HepG2 (cell line): ENCODE data around the gene STUB1. TPM values are rescaled to one million over a fixed set of nuclear protein-coding genes. Genes with fewer than 3 reads are reported as not detected.

Experiments used
- ASH2L ChIP-seq: fragments of 300-600, 200-600 bp; sonication (generic); IDR thresholded peaks from 2 replicates; pipeline ENCODE4 v1.7.0; 2017; ENCODE audit warnings: low read depth, mild to moderate bottlenecking, moderate library complexity, mixed read lengths, low read length; ENCODE audit not compliant: insufficient read length
- BCL3 ChIP-seq: sonication (generic); formaldehyde crosslinking; IDR thresholded peaks from 2 replicates; pipeline ENCODE4 v1.5.1; 2020; ENCODE audit warnings: mild to moderate bottlenecking, missing genetic modification reagents, moderate library complexity
- CREB1 ChIP-seq, 2 experiments: fragments of 450-650 bp in 1 of 2; IDR thresholded peaks; 2 replicates each; pipeline ENCODE4 v1.6.1; 2016 to 2017; ENCODE audit warnings: control low read depth in 1 of 2, mild to moderate bottlenecking in 1 of 2, missing compliant biosample characterization in 1 of 2, missing genetic modification characterization in 1 of 2
- FOXA1 ChIP-seq, 2 experiments: fragments of 450-650 bp in 1 of 2; sonication (generic) in 1 of 2; formaldehyde crosslinking in 1 of 2; IDR thresholded peaks; 2 replicates each; pipeline versions ENCODE4 v1.4.0 to v1.6.1; 2016 to 2020; ENCODE audit warnings: missing genetic modification reagents in 1 of 2
- FUBP1 ChIP-seq: sonication (generic); formaldehyde crosslinking; IDR thresholded peaks from 2 replicates; pipeline ENCODE4 v1.5.1; 2020; ENCODE audit warnings: missing genetic modification reagents, mild to moderate bottlenecking, borderline replicate concordance
- MTA3 ChIP-seq: sonication (generic); formaldehyde crosslinking; IDR thresholded peaks from 2 replicates; pipeline ENCODE4 v1.4.0; 2020; ENCODE audit warnings: missing genetic modification reagents
- PHF21A ChIP-seq: sonication (generic); formaldehyde crosslinking; IDR thresholded peaks from 2 replicates; pipeline ENCODE4 v1.5.0; 2020; ENCODE audit warnings: mild to moderate bottlenecking, missing genetic modification reagents
- PITX1 ChIP-seq: sonication (generic); formaldehyde crosslinking; IDR thresholded peaks from 2 replicates; pipeline ENCODE4 v1.5.1; 2020; ENCODE audit warnings: mild to moderate bottlenecking, missing genetic modification reagents
- SKI ChIP-seq: fragments of 450-650 bp; IDR thresholded peaks from one replicate; pipeline ENCODE4 v1.6.1; 2018; ENCODE audit warnings: mild to moderate bottlenecking; ENCODE audit not compliant: partially characterized antibody
- SP4 ChIP-seq: sonication (generic); formaldehyde crosslinking; IDR thresholded peaks from 2 replicates; pipeline ENCODE4 v1.8.1; 2023; ENCODE audit warnings: mild to moderate bottlenecking, missing genetic modification reagents
- TAF1 ChIP-seq: sonication (generic); formaldehyde crosslinking; IDR thresholded peaks from 2 replicates; pipeline ENCODE4 v1.4.0; 2020; ENCODE audit warnings: missing genetic modification reagents
- TCF7L2 ChIP-seq: IDR thresholded peaks from 2 replicates; pipeline ENCODE4 v1.6.1; 2011; ENCODE audit warnings: mild to moderate bottlenecking, low read depth, low read length, moderate library complexity
- TGIF2 ChIP-seq: IDR thresholded peaks from 2 replicates; pipeline ENCODE4 v1.6.1; 2016; ENCODE audit warnings: control low read depth, missing compliant biosample characterization
- ZBTB2 ChIP-seq: sonication (generic); formaldehyde crosslinking; IDR thresholded peaks from 2 replicates; pipeline ENCODE4 v1.8.0; 2022; ENCODE audit warnings: low read depth, missing genetic modification reagents
- ZBTB39 ChIP-seq: sonication (generic); formaldehyde crosslinking; IDR thresholded peaks from 2 replicates; pipeline ENCODE4 v1.5.0; 2020; ENCODE audit warnings: missing genetic modification reagents
- ZNF33B ChIP-seq: sonication (generic); formaldehyde crosslinking; IDR thresholded peaks from 2 replicates; pipeline ENCODE4 v1.5.1; 2020; ENCODE audit warnings: mild to moderate bottlenecking, missing genetic modification reagents
- ZNF430 ChIP-seq: sonication (generic); formaldehyde crosslinking; IDR thresholded peaks from 2 replicates; pipeline ENCODE4 v1.9.0; 2021; ENCODE audit warnings: mild to moderate bottlenecking, missing genetic modification reagents
- ZNF441 ChIP-seq: sonication (generic); formaldehyde crosslinking; IDR thresholded peaks from 2 replicates; pipeline ENCODE4 v1.7.0; 2021; ENCODE audit warnings: missing genetic modification reagents, borderline replicate concordance
- ZNF580 ChIP-seq: IDR thresholded peaks from 2 replicates; pipeline ENCODE4 v1.6.1; 2016; ENCODE audit warnings: low read depth, borderline replicate concordance
- ZSCAN9 ChIP-seq: IDR thresholded peaks from 2 replicates; pipeline ENCODE4 v1.6.1; 2016; ENCODE audit warnings: borderline replicate concordance
- ZUFSP ChIP-seq: sonication (generic); formaldehyde crosslinking; IDR thresholded peaks from 2 replicates; pipeline ENCODE4 v1.9.0; 2021; ENCODE audit warnings: missing genetic modification reagents, mild to moderate bottlenecking, borderline replicate concordance
- polyA plus RNA-seq, 8 experiments: library from polyadenylated mRNA; depleted of rRNA in 3 of 8; stranded (reverse) in 7 of 8; unstranded in 1 of 8; fragments of >200 nt; fragmentation: Illumina TruSeq in 4 of 8; extraction: Trizol in 4 of 8; gene quantifications; 2 replicates each; pipeline versions ENCODE4 v1.2.1 to v1.2.3, GENCODE V29; 2011 to 2016; ENCODE audit warnings: low read depth in 4 of 8, missing spikeins in 1 of 8, mixed read lengths in 1 of 8; ENCODE audit not compliant: insufficient read depth in 1 of 8
- total RNA-seq, 5 experiments: library from RNA; depleted of rRNA; stranded (reverse); fragments of >200 nt; fragmentation: Illumina TruSeq; extraction: Trizol; gene quantifications; 2 replicates each; pipeline ENCODE4 v1.2.3, GENCODE V29; 2016; ENCODE audit warnings: low read depth in 1 of 5

STUB1 gene
- total and polyA plus RNA-seq, 2 of the 13 experiments (the other 11 are each of a cell fraction or from before 2014, with no cell fraction given) = 52.9 to 78.2 TPM

- TF ChIP-seq ZBTB2 = no peak
- TF ChIP-seq ZSCAN9 (CRISPR knock-in tag) = no peak
- no peak for TF ChIP-seq ZNF430
- no peak for TF ChIP-seq TCF7L2
- TF ChIP-seq FOXA1 (IDR thresholded peaks at IDR 0.05) = no peak
- TF ChIP-seq FOXA1 (CRISPR knock-in tag; IDR thresholded peaks at IDR 0.05) = peak; percentile 31; the same call in 1 of the 2 replicates
- TF ChIP-seq ZUFSP (CRISPR knock-in tag) = no peak
- TF ChIP-seq PITX1 = no peak
- TF ChIP-seq PHF21A (CRISPR knock-in tag) = no peak
- TF ChIP-seq BCL3 (CRISPR knock-in tag) = no peak
- no peak; the same call in 1 of the 2 replicates for TF ChIP-seq ZNF33B
- no peak for TF ChIP-seq FUBP1 (CRISPR knock-in tag)
- TF ChIP-seq SKI = peak; percentile 19
- TF ChIP-seq TGIF2 = no peak
- TF ChIP-seq ZBTB39 = no peak
- TF ChIP-seq MTA3 (CRISPR knock-in tag) = no peak
- TF ChIP-seq ZNF441 (CRISPR knock-in tag) = no peak
- no peak for TF ChIP-seq ZNF580 (CRISPR knock-in tag)
- TF ChIP-seq SP4 = no peak
- TF ChIP-seq TAF1 (CRISPR knock-in tag) = no peak; the same call in 1 of the 2 replicates
- no peak for TF ChIP-seq ASH2L
- TF ChIP-seq CREB1 (IDR thresholded peaks at IDR 0.05) = no peak
- TF ChIP-seq CREB1 (CRISPR knock-in tag; IDR thresholded peaks at IDR 0.05) = no peak
Observed at GRCh38 chr16:648071-648780, 32.0 kb upstream of the STUB1 start (continued).
